GM19452 (cell line): ENCODE results near the gene PPP1R37.

Experiments
- ATAC-seq: cut with Tn5 transposase; IDR thresholded peaks from one replicate; pipeline ENCODE4 v1.9.1; 2021; ENCODE audit not compliant: unreplicated experiment

Gene PPP1R37

DNA sequence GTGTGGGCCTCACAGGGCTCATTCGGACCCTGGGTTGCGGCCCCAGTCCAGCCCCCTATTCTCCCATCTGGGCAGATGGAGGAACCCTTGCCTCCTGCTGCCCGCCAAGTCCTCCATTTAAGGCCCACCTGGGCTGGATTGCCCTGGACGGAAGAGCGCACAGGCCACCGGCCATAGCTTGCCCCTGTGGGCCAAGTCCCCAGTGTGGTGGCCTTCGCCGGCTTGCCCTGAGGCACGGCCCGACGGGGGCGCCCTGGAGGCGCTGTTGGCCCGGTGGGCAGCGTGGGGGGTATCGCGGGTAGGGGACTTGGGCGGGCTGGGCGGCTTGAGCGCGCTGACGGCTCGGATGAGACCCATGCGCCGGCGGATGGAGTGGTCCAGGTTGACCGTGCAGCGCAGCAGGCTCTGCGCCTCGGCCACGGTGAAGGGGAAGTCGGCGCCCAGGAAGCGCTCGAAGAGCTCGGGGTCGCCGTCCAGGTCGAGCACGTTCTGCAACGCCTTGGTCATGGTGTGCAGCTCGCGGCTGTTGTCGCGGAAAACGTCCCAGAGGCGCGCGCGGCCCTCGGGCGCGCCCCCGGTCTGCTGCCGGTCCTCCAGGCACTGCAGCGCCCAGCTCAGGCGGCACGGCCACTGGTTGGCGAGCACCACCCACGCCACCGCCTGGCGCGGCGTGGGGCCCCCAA, 59.0 kb downstream of the PPP1R37 start:
- ATAC-seq: no peak

- ATAC-seq: no peak
Observed at GRCh38 chr19:45152504-45153338, 59.7 kb downstream of the PPP1R37 start.

GRCh38 chr19:45153339-45154063, 60.5 kb downstream of the PPP1R37 start:
- ATAC-seq: no peak

DNA sequence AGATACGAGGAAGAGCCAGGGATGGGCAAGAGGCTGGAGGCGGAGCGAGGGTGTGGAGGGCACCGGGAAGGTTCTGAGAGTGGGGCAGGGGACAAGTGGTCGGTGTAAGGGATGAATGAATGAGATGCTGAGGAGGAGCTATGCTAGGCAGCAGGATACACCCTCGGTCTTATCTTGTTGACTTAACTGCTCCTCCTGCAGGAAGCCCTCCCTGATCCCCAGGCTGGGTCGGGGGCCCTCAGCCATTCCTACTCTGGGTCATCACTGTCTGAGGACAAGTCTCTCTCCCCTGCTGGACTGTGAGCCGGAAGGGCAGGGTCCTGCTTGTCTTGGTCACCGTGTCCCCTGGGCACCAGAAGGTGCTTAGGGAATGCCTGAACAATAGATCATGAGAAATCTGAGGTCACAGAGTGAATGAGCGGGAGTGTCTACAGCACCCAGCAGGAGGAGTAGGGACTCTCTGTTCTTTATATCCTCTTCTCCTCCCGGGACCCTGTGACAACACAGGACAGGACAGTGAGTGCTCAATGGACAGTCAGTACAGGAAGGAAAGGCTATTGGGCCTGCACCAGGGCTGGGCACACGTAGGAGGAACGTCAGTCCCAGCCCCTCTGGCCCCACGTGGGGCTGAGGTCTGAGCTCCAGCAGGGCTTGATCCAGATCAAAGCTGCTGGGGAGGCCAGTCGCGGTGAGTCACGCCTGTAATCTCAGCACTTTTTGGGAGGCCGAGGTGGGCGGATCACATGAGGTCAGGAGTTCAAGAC, 61.3 kb downstream of the PPP1R37 start:
- ATAC-seq: no peak

GRCh38 chr19:45156011-45156630, 63.1 kb downstream of the PPP1R37 start:
- no peak for ATAC-seq

DNA sequence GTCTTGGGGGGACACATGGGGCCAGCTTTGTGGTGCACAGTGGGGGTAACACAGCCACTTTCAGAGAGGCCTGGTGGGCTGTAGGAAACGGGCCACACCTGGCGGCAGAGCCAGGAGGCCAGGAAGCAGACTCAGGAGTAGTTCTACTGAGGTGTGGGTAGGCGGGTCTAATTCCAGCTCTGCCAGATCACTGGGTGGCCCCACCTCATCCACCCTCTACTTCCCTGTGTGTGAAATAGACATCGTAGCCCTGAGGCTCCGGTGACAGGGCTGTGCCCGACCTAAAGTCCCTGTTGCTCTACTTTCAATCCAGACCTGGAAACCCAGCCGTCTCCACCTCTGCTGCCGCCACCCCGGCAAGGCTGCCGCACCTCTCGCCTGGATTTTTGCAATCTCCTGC, 63.8 kb downstream of the PPP1R37 start:
- ATAC-seq: no peak

DNA sequence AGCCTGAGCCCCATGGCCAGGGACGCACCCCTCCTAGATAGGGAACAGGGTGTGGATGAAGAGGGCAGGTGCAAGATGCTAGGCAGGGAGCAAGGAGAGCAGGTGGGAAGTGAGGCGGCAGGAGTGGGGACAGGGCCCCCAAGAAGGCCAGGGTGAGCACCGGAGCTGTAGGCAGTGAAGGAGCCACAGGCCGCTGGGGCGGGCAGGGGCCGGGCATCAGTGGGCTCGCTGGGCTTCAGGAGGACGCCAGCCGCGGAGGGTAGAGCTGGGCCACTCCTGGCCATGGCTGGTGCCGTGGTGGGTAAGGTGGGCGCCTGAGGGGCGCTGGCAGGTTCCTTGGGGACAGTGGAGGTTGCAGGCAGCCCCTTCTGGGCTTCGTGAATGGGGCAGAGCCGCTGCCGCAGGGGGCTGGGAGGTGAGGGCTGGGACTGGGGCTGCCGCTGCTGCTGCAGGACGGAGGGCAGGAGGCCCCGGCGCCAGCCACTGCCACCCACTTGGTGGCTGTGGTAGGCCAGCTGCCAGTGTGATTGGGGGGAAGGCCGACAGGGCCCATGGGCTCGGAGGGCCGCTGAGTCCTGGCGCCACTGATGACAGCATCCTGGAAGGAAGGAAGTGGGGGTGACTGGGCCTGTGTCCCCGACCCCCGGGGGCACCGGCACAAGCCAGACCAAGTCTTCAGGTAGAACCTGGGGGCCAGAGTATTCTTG, 65.7 kb downstream of the PPP1R37 start:
- no peak for ATAC-seq

- ATAC-seq: no peak
Observed at GRCh38 chr19:45159210-45159970, 66.4 kb downstream of the PPP1R37 start.

DNA sequence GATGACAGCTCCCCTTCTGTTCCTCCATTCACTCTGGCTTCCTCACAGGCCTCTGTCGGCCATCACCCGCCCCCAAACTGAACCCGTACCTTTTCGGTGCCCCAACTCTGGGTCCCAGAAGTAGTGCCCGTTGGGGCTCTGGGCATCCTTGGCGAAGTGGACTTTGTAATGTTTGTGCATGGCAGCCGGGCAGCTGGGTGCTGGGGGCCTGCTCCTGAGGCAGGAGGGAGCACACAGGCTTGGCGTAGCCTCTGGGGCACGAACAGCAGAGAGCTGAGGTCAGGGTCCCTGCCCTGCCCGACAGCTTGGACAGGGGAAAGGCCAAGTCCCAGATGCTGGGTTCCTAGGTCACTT, 67.0 kb downstream of the PPP1R37 start:
- ATAC-seq: no peak

DNA sequence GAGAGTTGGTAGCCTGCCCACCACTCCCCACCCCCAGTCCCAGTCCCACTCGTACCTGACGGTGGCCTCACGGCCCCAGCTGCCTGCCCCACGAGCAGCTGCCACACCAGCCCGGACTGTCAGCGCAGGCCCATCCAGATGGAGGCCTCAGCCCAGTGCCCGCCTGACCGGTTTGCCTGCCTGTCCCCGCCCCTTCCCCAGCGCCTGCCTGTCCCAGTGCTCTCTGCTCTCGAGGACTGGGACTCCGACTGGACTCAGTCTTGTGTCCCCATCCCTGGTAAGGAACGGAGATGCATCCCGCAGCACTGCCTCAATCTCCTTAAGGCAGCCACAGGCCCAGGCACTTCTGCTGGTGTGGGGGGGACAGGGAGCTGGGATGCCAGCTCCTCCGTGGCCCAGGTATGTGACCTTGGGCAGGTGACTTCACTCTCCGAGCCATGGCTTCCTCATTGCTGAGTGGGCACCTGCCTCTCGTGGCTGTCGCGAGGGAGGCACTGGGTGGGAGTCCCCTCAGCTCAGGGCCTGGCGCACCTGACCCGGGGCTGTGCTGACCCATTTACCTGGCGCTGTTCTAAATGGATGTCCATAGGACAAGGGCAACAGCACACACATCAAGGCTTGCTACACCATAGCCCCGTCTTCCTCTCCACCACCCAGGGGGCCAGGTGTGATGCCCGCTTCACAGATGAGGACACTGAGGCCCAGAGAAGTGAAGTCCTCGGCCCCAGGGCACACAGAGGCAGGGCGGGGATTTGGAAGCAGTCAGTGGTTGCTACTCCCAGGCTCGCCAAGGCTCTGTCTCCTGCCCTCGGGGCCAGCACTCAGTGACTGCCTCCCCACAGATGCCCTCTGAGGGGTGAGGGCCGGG, 68.1 kb downstream of the PPP1R37 start, which contains the start of gene NKPD1:
TSS of gene NKPD1 (minus strand) at position 113 of the 868 bp plus-strand sequence. CDS start 832 bp downstream, outside the sequence.
- no peak for ATAC-seq

GRCh38 chr19:45161738-45162607, 69.0 kb downstream of the PPP1R37 start:
- ATAC-seq: no peak

- ATAC-seq: no peak
Observed at GRCh38 chr19:45162608-45163143, 69.7 kb downstream of the PPP1R37 start.

- ATAC-seq: no peak
Observed at GRCh38 chr19:45163156-45163555, 70.2 kb downstream of the PPP1R37 start.

- ATAC-seq: no peak
Observed at GRCh38 chr19:45163751-45164460, 70.9 kb downstream of the PPP1R37 start.

- ATAC-seq: peak; percentile 84
Observed at GRCh38 chr19:45164577-45165335, 71.8 kb downstream of the PPP1R37 start.
